C4-2B (cell line): ENCODE results near the gene OR5T1.

Source experiments
- CTCF ChIP-seq: fragments of 450-650 bp; conservative IDR thresholded peaks from 2 replicates; pipeline ENCODE4 v1.5.1; 2017; ENCODE audit warnings: mild to moderate bottlenecking
- ZFX ChIP-seq: fragments of 450-650 bp; IDR thresholded peaks from 2 replicates; pipeline ENCODE4 v1.6.1; 2017

DNA sequence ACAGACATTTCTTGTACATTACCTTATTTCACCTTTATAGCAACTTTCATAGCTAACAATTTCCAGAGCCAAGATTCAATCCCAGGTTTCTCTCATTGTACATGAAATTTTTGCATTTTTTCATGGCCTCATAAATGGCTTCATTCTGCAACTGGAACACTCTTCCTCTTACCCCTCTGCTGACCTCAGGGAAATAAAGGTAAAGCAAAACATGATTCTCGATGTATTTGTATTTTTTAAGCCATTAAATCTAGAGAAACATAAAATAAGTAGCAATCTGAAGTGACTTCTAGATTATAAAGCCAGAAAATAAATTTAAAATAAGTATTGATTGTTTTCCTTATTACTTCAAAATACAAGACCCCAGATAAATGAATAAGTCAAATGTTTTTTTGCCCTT is 39.8 kb upstream of the OR5T1 start, which contains the start of gene OR5T2:
- TF ChIP-seq CTCF (no peak), ZFX (no peak)
